Neural progenitor cell (in vitro differentiated cells): ENCODE results near the gene KRT3. TPM values are rescaled to one million over a fixed set of nuclear protein-coding genes. Genes with fewer than 3 reads are reported as not detected.

Experiments
- DNase-seq: peaks from one replicate; pipeline ENCODE4 v3.0.0-alpha.2; 2016; ENCODE audit warnings: low spot score
- H2AFZ ChIP-seq: fragments of 200-600 bp; sonication (generic); replicated peaks from 2 replicates; pipeline ENCODE4 v1.6.1; 2016; ENCODE audit warnings: antibody characterized with exemption
- H3F3A ChIP-seq: fragments of 200-600 bp; sonication (generic); 2 replicates; pipeline ENCODE4 v1.6.1; 2016; ENCODE audit warnings: antibody characterized with exemption, low read depth
- H3K27ac ChIP-seq: fragments of 200-600 bp; sonication (generic); 2 replicates; pipeline ENCODE4 v1.5.1; 2016; ENCODE audit warnings: mild to moderate bottlenecking
- H3K27me3 ChIP-seq: fragments of 200-600 bp; sonication (generic); 2 replicates; pipeline ENCODE4 v1.6.1; 2016; ENCODE audit warnings: mild to moderate bottlenecking, moderate library complexity
- H3K36me3 ChIP-seq: fragments of 200-600 bp; sonication (generic); 2 replicates; pipeline ENCODE4 v1.5.1; 2016
- H3K4me1 ChIP-seq: fragments of 200-600 bp; sonication (generic); 2 replicates; pipeline ENCODE4 v1.6.1; 2016; ENCODE audit warnings: mixed run types
- H3K4me2 ChIP-seq: fragments of 200-600 bp; sonication (generic); 2 replicates; pipeline ENCODE4 v1.6.1; 2016
- H3K4me3 ChIP-seq: fragments of 200-600 bp; sonication (generic); 2 replicates; pipeline ENCODE4 v1.5.1; 2016
- H3K79me2 ChIP-seq: fragments of 200-600 bp; sonication (generic); 2 replicates; pipeline ENCODE4 v1.6.1; 2016; ENCODE audit warnings: low read depth
- H3K9ac ChIP-seq: fragments of 200-600 bp; sonication (generic); 2 replicates; pipeline ENCODE4 v1.6.1; 2016
- H3K9me3 ChIP-seq: fragments of 200-600 bp; sonication (generic); 2 replicates; pipeline ENCODE4 v1.5.1; 2016; ENCODE audit warnings: low read depth
- H4K20me1 ChIP-seq: fragments of 200-600 bp; sonication (generic); 2 replicates; pipeline ENCODE4 v1.6.1; 2016; ENCODE audit warnings: low read depth
- H3K27ac Mint-ChIP-seq: 3 replicates; pipeline ENCODE4 v1.8.0; 2021; ENCODE audit warnings: mixed read lengths
- H3K27me3 Mint-ChIP-seq: 2 replicates; pipeline ENCODE4 v1.8.0; 2022; ENCODE audit warnings: low read depth, mild to moderate bottlenecking, inconsistent platforms, moderate library complexity, mixed read lengths; ENCODE audit not compliant: insufficient read depth
- H3K36me3 Mint-ChIP-seq: 3 replicates; pipeline ENCODE4 v1.8.0; 2021; ENCODE audit warnings: mixed read lengths
- H3K4me1 Mint-ChIP-seq: 3 replicates; pipeline ENCODE4 v1.8.0; 2021; ENCODE audit warnings: mixed read lengths
- H3K4me3 Mint-ChIP-seq: 3 replicates; pipeline ENCODE4 v1.8.0; 2021; ENCODE audit warnings: mild to moderate bottlenecking, moderate library complexity, mixed read lengths
- H3K9me3 Mint-ChIP-seq: 3 replicates; pipeline ENCODE4 v1.8.0; 2020; ENCODE audit warnings: mixed read lengths
- EZH2 ChIP-seq: fragments of 200-600 bp; sonication (generic); IDR thresholded peaks from 2 replicates; pipeline ENCODE4 v1.6.1; 2017; ENCODE audit warnings: antibody characterized with exemption, mild to moderate bottlenecking, moderate library complexity
- EZH2phosphoT487 ChIP-seq: fragments of 200-600 bp; sonication (generic); IDR thresholded peaks from 2 replicates; pipeline ENCODE4 v1.6.1; 2017; ENCODE audit warnings: antibody characterized with exemption
- total RNA-seq: library from RNA; depleted of rRNA; stranded (reverse); fragments of >200 nt; gene quantifications from 2 replicates; pipeline ENCODE4 v1.2.3, GENCODE V29; 2015; ENCODE audit warnings: low replicate concordance
- TF ChIP-seq, protein P1 (sequence below): fragments of 200-600 bp; sonication (generic); IDR thresholded peaks from 2 replicates; pipeline ENCODE4 v1.5.1; 2017; ENCODE audit warnings: antibody characterized with exemption, mild to moderate bottlenecking

Gene KRT3
- total RNA-seq, 1 donor from 2014 or later = not detected

DNA sequence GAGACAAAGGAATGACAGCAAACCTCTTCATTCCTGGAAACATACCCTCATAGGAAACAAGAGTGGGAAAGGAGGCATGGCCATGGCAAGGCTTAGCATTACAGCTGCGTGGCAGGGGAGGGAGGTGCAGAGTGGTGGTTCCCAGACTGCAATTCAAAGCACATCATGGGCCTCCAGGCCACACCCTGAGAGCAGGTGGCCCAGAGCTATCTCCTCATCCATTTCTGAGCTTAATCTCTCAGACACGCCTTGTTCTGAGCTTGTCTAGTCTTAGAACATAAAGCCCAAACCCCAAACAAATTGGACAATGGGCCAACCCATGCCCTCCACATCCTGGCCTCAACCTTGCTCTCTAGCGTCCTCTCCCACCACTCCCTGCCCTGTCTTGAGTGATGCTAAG is 5.9 kb upstream of the KRT3 start:
- H3K4me3 Mint-ChIP-seq = no peak overlapping the region
- no peaks in the 10 kb centered on the region for H3F3A ChIP-seq
- no peaks in the 10 kb centered on the region for H3K9me3 Mint-ChIP-seq
- no peak for DNase-seq
- no peak overlapping the region for H3K9ac ChIP-seq
- no peaks in the 10 kb centered on the region for H3K36me3 ChIP-seq
- H3K4me2 ChIP-seq = no peak overlapping the region
- H3K27me3 Mint-ChIP-seq = peaks cover 6% of the 10 kb centered on the region
- H3K4me3 ChIP-seq = no peak overlapping the region
- TF ChIP-seq EZH2phosphoT487 (no peak), EZH2 (no peak)
- TF ChIP-seq, protein P1, sequence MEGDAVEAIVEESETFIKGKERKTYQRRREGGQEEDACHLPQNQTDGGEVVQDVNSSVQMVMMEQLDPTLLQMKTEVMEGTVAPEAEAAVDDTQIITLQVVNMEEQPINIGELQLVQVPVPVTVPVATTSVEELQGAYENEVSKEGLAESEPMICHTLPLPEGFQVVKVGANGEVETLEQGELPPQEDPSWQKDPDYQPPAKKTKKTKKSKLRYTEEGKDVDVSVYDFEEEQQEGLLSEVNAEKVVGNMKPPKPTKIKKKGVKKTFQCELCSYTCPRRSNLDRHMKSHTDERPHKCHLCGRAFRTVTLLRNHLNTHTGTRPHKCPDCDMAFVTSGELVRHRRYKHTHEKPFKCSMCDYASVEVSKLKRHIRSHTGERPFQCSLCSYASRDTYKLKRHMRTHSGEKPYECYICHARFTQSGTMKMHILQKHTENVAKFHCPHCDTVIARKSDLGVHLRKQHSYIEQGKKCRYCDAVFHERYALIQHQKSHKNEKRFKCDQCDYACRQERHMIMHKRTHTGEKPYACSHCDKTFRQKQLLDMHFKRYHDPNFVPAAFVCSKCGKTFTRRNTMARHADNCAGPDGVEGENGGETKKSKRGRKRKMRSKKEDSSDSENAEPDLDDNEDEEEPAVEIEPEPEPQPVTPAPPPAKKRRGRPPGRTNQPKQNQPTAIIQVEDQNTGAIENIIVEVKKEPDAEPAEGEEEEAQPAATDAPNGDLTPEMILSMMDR = no peak
- H3K4me1 Mint-ChIP-seq = peaks cover 4% of the 10 kb centered on the region
- peaks cover 7% of the 10 kb centered on the region for H3K4me1 ChIP-seq
- no peak overlapping the region for H2AFZ ChIP-seq
- no peaks in the 10 kb centered on the region for H4K20me1 ChIP-seq
- H3K27ac Mint-ChIP-seq = no peak overlapping the region
- no peak overlapping the region for H3K27ac ChIP-seq
- H3K27me3 ChIP-seq = no peaks in the 10 kb centered on the region
- H3K36me3 Mint-ChIP-seq = no peaks in the 10 kb centered on the region
- no peaks in the 10 kb centered on the region for H3K9me3 ChIP-seq
- no peaks in the 10 kb centered on the region for H3K79me2 ChIP-seq

DNA sequence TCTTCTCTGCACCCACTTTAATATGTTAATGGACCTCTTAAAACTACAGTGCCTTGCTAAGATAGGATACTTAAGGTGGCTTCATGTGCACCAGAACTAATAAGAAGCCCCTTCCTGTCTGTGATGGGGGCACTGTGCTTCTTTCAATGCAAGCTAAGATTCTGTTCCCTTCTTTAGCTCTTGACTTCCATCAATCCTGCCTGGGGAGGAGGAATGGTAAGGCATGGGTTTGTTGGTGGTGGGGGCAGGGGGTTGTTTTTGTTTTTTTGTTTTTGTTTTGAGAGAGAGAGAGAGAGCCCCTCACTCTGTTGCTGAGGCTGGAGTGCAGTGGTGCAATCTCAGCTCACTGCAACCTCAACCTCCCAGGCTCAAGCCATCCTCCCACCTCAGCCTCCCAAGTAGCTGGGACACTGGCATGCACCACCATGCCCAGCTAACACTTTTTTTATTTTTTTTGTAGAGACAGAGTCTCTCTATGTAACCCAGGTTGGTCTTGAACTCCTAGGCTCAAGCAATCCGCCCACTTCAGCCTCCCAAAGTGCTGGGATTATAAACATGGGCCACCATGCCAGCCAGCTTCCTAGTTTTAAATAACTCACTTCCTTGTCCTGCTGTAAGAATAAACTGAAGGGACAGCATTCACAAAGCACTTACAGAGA is 4.5 kb upstream of the KRT3 start:
- Histone ChIP-seq H3K9ac (no peak overlapping the region), H3K4me2 (no peak overlapping the region), H3F3A (no peaks in the 10 kb centered on the region), H3K27ac (no peak overlapping the region), H2AFZ (no peak overlapping the region), H3K4me3 (no peak overlapping the region), H4K20me1 (no peaks in the 10 kb centered on the region), H3K4me1 (peaks cover 5% of the 10 kb centered on the region), H3K27me3 (no peaks in the 10 kb centered on the region), H3K36me3 (no peaks in the 10 kb centered on the region), H3K9me3 (no peaks in the 10 kb centered on the region), H3K79me2 (no peaks in the 10 kb centered on the region)
- Mint-ChIP-seq H3K27me3 (peaks cover 7% of the 10 kb centered on the region), H3K4me3 (no peak overlapping the region), H3K4me1 (peaks cover 2% of the 10 kb centered on the region), H3K27ac (no peak overlapping the region), H3K9me3 (no peaks in the 10 kb centered on the region), H3K36me3 (no peaks in the 10 kb centered on the region)
- TF ChIP-seq, protein P1 = no peak
- TF ChIP-seq EZH2phosphoT487 (no peak), EZH2 (no peak)
- no peak for DNase-seq

DNA sequence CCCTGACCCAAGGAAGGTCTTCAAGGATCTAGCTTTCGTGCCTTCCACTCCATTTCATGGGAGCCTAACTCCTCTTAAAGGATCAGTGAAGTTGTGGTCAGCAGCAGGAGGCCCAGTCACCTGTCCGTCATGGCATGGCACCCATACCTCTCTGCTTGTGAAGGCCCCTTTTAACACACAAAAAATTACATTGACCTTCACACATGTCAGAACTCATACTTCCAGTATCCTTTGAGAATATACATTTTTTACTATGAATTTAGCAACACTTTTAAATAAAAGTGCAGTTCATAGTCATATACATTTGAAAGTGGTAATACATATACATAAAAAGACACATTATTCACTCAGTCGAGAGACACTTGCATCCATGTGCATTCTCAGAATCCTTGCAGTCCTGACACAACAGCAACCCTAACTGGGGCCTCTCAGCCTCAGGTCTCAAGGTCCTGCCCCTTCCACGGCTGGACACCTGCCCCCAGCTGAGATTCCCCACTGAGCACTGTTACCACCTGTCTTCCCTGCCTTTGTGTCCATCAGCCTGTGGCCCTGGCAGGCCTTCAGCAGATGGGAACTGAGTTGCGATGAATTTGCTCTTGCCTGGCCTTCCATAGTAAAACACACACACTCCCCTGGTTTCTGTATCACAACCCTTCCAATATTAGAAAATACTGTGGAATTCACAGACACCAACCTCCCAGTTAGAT is 3.7 kb upstream of the KRT3 start:
- Histone ChIP-seq H3K4me3 (no peak overlapping the region), H3K27ac (no peak overlapping the region), H4K20me1 (no peaks in the 10 kb centered on the region), H3K4me1 (no peaks in the 10 kb centered on the region), H3K36me3 (no peaks in the 10 kb centered on the region), H3K4me2 (no peak overlapping the region), H3K79me2 (no peaks in the 10 kb centered on the region), H3K9me3 (no peaks in the 10 kb centered on the region), H2AFZ (no peak overlapping the region), H3F3A (no peaks in the 10 kb centered on the region), H3K9ac (no peak overlapping the region), H3K27me3 (no peaks in the 10 kb centered on the region)
- Mint-ChIP-seq H3K9me3 (no peaks in the 10 kb centered on the region), H3K36me3 (no peaks in the 10 kb centered on the region), H3K4me1 (no peaks in the 10 kb centered on the region), H3K4me3 (no peak overlapping the region), H3K27ac (no peak overlapping the region), H3K27me3 (peaks cover 9% of the 10 kb centered on the region)
- no peak for TF ChIP-seq EZH2phosphoT487
- TF ChIP-seq EZH2 = no peak
- TF ChIP-seq, protein P1 = no peak
- DNase-seq = no peak
